ENCODE data around the gene ADGRB3. TPM values are rescaled to one million over a fixed set of nuclear protein-coding genes. Genes with fewer than 3 reads are reported as not detected.

The ADGRB3 gene
- total RNA-seq, 1 donor from 2014 or later, result 1.8 TPM

DNA sequence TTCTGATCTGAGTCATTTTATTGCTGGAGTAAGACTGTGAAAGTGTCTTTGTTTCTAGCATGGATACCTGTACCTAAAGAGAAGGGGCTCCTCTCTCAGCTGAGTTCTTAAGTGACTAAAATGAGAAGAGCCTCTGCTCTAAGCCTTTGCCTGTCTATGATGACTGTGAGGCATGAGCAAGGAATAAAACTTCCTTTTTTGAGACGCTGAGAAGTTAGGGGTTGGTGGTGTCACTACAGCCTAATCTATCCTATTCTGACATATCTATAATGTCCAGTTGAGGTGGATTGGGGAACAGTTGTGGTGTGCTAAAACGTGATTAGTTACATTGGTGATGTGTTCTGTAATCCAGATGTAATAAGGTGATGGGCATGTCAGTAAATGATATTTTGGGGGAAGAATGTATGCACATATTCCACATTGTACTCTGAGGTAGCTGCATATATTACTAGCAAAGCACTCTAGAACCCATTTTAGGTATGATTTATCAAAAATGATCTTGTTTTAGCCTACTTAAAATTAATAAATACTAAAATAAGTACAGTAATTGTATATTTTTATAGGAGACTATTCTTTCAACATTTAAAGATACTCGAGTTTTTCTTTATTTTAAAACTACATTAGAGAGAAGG, 18.1 kb downstream of the ADGRB3 start:
- no peak overlapping the region for H3K4me3 Mint-ChIP-seq (ENCODE audit: low read depth)
- H3K9me3 Mint-ChIP-seq (ENCODE audit: low read depth), result no peaks in the 10 kb centered on the region
- no peaks in the 10 kb centered on the region for H3K27me3 Mint-ChIP-seq
- H3K27ac Mint-ChIP-seq, result no peak overlapping the region
- no peak for TF ChIP-seq CTCF (IDR thresholded peaks at IDR 0.05; ENCODE audit: unreplicated experiment)
- DNase-seq (ENCODE audit: low spot score, unreplicated experiment), result no peak
- H3K36me3 Mint-ChIP-seq (ENCODE audit: insufficient read depth), result no peaks in the 10 kb centered on the region
- H3K4me1 Mint-ChIP-seq (ENCODE audit: low read depth), result peaks cover 11% of the 10 kb centered on the region

GRCh38 chr6:68653706-68654089, 18.6 kb downstream of the ADGRB3 start:
- Mint-ChIP-seq H3K27me3 (no peaks in the 10 kb centered on the region), H3K9me3 (ENCODE audit: low read depth) (no peaks in the 10 kb centered on the region), H3K36me3 (ENCODE audit: insufficient read depth) (no peaks in the 10 kb centered on the region)

DNA sequence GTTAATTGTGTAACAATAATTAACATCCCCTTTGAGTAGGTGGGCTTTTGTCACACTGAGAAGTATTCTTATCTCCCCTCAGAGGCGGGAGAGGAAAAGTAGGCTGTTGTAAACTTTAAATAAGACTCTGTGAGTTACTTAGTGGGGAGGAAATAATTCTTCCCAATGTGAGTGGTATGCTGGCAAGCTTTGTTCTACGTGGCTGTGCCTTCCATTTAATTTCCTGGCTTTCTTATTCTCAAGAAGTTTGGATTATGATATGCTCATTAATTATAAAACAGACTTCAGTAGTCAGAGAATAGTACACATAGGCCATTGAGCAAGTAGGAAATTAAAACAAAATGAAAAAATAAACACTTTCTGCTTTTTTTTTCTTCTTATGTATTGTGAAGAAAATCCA, 19.1 kb downstream of the ADGRB3 start:
- Mint-ChIP-seq H3K9me3 (ENCODE audit: low read depth) (no peaks in the 10 kb centered on the region), H3K4me3 (ENCODE audit: low read depth) (no peak overlapping the region), H3K27ac (no peak overlapping the region), H3K4me1 (ENCODE audit: low read depth) (peaks cover 12% of the 10 kb centered on the region), H3K27me3 (no peaks in the 10 kb centered on the region), H3K36me3 (ENCODE audit: insufficient read depth) (no peaks in the 10 kb centered on the region)
- no peak for TF ChIP-seq CTCF (IDR thresholded peaks at IDR 0.05; ENCODE audit: unreplicated experiment)
- no peak for DNase-seq (ENCODE audit: low spot score, unreplicated experiment)

More at GRCh38 chr6:68653706-68654089, 18.6 kb downstream of the ADGRB3 start:
- H3K4me3 Mint-ChIP-seq (ENCODE audit: low read depth), result no peak overlapping the region
- DNase-seq (ENCODE audit: low spot score, unreplicated experiment), result no peak
- TF ChIP-seq CTCF (IDR thresholded peaks at IDR 0.05; ENCODE audit: unreplicated experiment), result no peak
- peaks cover 12% of the 10 kb centered on the region for H3K4me1 Mint-ChIP-seq (ENCODE audit: low read depth)
- H3K27ac Mint-ChIP-seq, result no peak overlapping the region

DNA sequence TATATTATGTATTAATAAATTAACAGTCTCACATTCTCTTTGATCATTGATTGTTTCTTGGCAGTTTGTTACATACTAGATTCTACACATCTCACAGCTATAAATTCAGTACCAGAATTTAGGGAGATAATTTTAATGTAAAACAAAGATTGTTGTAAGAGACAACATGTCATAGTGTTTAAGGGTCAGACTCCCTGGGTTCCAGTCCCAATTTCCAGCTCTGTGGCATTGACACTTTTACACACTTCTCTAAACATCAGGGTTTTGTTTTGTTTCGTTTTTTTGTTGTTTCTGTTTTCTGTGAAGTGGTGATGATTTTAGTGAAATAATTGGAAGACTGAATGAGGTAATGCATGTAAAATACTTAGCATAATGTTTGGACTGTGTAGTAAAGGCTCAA, 19.9 kb downstream of the ADGRB3 start:
- H3K27ac Mint-ChIP-seq, result no peak overlapping the region
- no peaks in the 10 kb centered on the region for H3K36me3 Mint-ChIP-seq (ENCODE audit: insufficient read depth)
- H3K4me3 Mint-ChIP-seq (ENCODE audit: low read depth), result no peak overlapping the region
- peaks cover 12% of the 10 kb centered on the region for H3K4me1 Mint-ChIP-seq (ENCODE audit: low read depth)
- H3K27me3 Mint-ChIP-seq, result no peaks in the 10 kb centered on the region
- H3K9me3 Mint-ChIP-seq (ENCODE audit: low read depth), result no peaks in the 10 kb centered on the region
- no peak for TF ChIP-seq CTCF (IDR thresholded peaks at IDR 0.05; ENCODE audit: unreplicated experiment)
- DNase-seq (ENCODE audit: low spot score, unreplicated experiment), result no peak

DNA sequence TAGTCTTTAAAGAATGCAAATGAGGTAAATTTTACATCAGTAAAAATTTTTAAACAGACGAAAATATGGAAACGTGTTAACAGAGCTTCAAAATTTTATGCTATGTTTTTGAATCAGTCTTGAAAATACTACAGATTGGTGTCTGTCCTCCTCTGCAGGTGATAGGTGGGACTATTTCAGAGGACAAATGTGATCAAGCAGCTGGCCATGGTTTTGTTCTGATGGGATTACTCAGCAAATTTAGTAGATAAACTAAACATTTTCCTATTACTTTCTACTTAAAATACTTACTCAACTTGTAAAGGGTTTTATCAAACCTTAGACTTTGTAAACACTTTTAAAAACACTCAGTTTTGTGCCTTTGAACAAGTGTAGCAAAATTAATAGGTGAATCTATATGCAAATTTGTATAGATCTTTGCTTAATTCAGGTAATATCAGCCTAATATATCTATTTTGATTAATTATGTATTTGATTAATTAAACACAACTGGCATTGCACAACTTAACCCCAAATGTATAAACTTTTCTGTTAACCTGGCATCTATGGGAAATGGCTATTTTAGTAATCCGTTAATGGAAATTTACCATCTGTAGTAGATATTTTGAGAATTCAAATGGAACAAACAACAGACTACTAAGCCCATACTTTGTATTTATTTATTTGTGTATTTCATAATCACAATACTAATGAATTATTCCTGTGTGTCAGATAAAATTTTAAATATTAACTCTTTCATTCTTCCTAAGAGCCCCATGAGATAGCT, 22.5 kb downstream of the ADGRB3 start:
- Mint-ChIP-seq H3K36me3 (ENCODE audit: insufficient read depth) (no peaks in the 10 kb centered on the region), H3K27ac (no peak overlapping the region), H3K4me3 (ENCODE audit: low read depth) (no peak overlapping the region), H3K9me3 (ENCODE audit: low read depth) (no peaks in the 10 kb centered on the region), H3K4me1 (ENCODE audit: low read depth) (peaks cover 12% of the 10 kb centered on the region), H3K27me3 (no peaks in the 10 kb centered on the region)
- DNase-seq (ENCODE audit: low spot score, unreplicated experiment), result no peak
- TF ChIP-seq CTCF (IDR thresholded peaks at IDR 0.05; ENCODE audit: unreplicated experiment), result no peak
